Activated naive CD4-positive, alpha-beta T cell (primary cell): ENCODE data around the gene IPCEF1.

Experiments
- DNase-seq, 4 experiments: peaks; one replicate each; lab custom pipeline; 2025; lab: John Stamatoyannopoulos, UW

The IPCEF1 gene

DNA sequence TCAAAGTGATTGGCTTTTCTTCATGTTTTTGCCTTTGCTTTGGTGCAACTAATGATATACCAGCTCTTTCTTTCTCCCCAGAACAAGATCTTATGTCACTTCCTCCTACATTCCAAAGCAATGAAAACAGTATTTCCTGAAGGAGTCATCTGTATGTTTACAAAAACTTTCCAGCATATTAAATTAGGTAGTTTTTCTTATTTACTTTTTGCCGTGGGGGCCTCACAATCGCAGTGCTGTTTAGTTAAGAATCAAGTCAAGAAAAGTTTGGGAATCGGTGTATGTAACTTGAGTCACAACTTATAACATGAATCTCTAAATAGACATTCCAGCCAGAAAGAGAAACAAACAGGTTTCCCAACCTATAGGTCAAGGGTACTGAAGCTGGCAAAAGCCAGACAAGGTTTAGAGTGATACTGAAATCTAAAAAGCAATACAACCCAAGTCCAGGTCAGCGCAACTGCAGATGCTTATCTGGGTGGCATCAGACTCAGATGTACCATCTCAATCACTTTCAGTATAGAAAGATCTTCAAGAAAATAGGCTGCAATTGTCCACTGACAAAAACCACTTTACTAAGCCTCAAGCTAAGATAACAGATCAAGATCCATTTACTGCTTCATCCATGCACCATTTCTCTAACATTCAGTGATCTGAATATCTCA is 63.6 kb downstream of the IPCEF1 start:
- DNase-seq = no peak

DNA sequence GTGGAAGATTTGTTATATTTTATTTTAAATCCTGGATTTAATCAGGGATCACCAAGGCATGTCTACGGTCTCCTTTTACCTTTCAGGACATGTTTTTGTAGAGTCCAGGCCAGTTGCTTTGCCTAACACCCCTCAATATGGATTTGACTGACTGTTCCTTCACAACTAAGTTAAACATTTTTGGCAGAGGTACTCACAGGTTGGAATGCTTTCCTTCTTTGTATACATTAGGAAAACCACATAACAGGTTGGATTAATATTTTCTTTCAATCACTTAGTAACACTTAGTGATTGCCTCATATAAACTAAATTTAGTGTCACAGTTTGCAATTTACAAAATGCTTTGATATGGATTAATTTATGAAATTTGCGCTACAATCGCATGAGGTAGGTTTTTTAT is 64.5 kb downstream of the IPCEF1 start:
- DNase-seq = no peak

- no peak for DNase-seq
These were observed 66.6 kb downstream of the IPCEF1 start for GRCh38 chr6:154289818-154290508.

DNA sequence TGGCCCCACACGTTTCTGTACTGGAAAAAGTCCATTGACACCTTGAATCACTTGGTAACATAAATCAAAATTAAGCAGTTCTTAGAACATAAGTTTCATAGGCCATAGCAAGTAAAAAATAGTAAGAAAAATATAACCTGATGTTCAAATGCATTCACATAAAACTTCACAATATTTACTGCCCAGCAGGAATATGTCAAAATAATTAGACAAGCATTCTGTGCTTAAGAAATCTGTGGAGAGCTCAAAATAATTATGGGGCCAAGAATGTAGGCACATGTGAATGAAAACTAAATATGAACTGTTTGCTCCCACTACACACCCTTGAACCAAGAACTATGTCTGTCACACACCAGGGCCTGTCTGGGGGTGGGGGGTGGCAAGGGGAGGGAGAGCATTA is 70.8 kb downstream of the IPCEF1 start:
- no peak for DNase-seq

GRCh38 chr6:154284313-154284853 is 72.2 kb downstream of the IPCEF1 start:
- no peak for DNase-seq

GRCh38 chr6:154280521-154280920 is 76.1 kb downstream of the IPCEF1 start:
- no peak for DNase-seq

- no peak for DNase-seq
These were observed 79.0 kb downstream of the IPCEF1 start for GRCh38 chr6:154277629-154278017.

DNA sequence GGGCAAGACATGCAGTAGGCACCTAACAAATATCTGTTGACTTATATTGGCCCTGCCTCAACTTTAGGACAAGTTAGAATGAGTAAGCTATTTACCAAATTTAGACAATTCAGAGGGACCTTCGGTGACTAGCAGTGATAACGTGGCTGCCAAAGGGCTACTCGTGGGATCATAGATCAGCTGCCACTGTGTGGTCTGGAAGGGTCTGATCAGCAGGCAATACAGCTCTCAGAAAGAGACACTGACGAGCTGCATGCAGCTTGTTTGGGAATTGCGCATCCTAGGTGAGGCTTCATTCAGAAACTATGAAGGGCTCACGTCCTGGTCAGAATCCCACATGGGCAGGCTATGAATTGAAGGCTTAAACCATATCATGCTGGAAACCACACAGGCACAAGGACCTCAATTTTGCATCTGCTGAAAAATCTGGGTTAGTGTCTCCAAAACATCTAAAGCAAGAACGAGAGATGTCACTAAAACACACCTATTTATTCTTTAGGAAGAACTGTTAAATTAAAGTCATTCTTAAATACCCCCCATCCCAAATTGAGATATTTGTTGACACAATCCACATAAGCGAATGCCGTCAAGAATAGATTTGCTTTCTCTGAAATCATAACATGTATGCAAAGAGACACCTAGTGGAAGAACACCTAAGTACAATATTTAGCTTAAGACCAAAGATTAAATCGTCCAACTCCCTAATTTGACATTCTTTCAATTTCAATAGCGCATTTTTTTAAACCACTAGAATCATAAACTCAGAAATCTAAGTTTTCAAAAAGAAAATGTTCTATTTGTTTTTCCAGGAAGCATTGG is 79.6 kb downstream of the IPCEF1 start:
- no peak for DNase-seq

- DNase-seq = no peak
These were observed 82.4 kb downstream of the IPCEF1 start for GRCh38 chr6:154274168-154274567.

DNA sequence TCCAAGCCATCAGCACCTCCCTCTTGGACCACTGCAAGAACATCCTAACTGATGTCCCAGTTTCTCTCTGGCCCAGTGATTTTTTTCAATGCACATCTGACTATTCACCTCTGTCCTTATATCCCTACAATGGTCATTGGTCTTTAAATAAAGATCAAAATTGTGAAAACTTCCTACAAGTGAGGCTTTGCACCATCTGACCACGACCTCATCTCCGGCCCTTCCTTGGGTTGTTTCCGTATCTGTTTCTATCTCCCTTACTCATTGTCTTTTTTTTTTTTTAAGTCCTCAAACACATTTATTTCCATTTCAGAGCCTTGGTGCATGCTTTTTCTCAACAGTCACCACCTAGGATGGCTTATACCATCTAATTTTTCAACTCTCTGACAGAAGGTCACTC is 88.1 kb downstream of the IPCEF1 start:
- no peak for DNase-seq

- DNase-seq = no peak
These were observed 89.0 kb downstream of the IPCEF1 start for GRCh38 chr6:154267508-154268106.

DNA sequence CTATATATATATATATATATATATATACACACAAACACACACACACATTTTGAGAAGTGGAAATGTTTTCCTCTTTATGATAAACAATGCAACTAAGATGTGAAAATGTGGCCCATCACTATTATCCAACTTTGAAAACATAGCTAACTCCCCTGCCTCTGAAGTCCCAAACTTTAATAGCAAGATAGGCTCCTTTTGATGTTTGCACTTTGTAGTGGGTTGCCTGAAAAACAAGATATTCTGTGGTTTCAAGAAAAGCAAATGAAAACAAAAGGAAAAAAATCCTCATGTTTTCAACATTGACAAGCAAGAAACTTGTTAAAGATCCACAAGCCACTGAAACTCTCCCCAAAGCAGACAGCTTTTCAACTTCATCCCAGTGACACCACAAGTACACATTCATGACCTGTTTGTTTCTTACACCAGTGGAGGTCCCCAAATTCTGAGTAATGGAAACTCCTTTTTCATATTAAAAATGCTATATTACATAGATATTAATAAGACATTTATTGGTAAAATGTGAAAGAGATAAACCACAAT is 90.0 kb downstream of the IPCEF1 start:
- DNase-seq = no peak

DNA sequence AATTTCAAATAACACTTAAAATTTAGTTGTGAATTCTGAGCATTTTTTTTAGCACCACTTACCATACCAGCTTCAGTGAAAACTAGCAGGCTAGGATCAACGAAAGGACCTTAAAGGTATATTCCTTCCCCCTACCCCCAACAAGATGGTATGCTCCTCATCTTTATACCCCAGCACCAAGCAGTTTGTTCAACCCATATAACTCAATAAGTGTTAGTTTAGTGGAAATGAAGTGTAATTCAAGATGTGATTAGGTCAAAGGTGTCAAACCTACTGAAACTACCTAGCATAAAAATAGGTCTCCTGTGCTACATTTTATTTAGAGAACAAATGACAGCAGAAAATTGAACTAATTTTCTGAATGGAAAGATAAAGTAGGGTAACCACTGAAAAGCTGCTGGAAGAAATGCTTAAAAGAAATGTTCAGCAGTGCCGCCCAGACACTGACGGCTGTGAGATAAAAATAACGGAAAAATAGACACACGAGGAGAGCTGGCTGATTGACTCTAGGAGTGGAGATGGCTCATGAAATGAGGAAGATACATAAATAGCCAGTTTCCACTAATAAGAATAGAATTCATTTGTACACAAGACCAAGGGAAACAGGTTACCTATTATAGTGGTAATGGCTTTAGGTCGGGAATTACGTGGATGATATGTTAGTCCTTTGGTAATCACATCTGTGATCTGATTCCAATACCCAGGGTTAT is 94.8 kb downstream of the IPCEF1 start:
- DNase-seq = no peak

DNA sequence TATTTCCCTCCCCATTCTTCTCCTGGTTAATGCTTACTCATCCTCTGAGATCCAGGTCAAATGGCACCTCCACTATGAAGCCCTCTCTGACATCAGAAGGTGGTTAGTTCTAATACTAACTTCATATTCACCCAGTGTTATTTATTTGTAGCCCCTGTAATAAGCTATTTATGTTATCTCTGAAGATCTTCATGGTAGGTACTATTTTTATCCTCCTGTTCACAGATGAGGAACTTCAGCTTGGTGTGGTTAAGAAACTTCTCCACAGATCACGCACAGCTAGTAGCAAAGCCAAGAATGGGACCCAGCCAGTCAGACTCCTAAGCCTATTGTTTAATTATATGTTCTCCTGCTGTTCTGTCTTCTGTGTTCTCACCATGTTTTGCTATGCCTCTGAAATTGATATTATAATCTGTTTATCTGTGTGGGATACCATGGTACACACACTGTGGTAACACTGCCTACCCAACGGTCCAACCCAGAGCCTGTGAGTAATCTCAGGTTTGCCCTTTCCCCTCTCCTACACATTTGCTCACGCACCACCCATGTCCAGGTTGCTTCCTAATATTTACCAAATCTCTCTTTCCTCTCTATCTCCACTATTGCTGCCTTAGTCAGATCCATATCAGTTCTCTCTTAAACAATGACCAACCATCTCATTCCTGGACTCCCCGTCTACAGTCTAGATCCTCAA is 98.4 kb downstream of the IPCEF1 start:
- no peak for DNase-seq

GRCh38 chr6:154257067-154257466 is 99.5 kb downstream of the IPCEF1 start:
- DNase-seq = no peak

GRCh38 chr6:154252678-154253077 is 103.9 kb downstream of the IPCEF1 start:
- DNase-seq = no peak

- no peak for DNase-seq
These were observed 105.5 kb downstream of the IPCEF1 start for GRCh38 chr6:154251116-154251515.

- DNase-seq = no peak
These were observed 106.9 kb downstream of the IPCEF1 start for GRCh38 chr6:154249499-154250298.

- no peak for DNase-seq
These were observed 109.3 kb downstream of the IPCEF1 start for GRCh38 chr6:154247119-154247861.
